OCI-LY1 (cell line): Measurements from ENCODE around the gene NFYA.

Experiments
- H2AFZ ChIP-seq: fragments of 200-600 bp; sonication (generic), shearing (Covaris generic); 2 replicates; pipeline ENCODE4 v1.6.0; 2014; ENCODE audit warnings: antibody characterized with exemption, mild to moderate bottlenecking, low read length
- H3F3A ChIP-seq: fragments of 200-600 bp; sonication (generic), shearing (Covaris generic); 2 replicates; pipeline ENCODE4 v1.6.0; 2014; ENCODE audit warnings: mild to moderate bottlenecking, antibody characterized with exemption, low read length, moderate library complexity; ENCODE audit not compliant: insufficient read depth
- H3K27ac ChIP-seq: fragments of 200-600 bp; sonication (generic); 2 replicates; pipeline ENCODE4 v1.5.1; 2014; ENCODE audit warnings: low read length, mixed run types, mild to moderate bottlenecking, low read depth; ENCODE audit not compliant: poor library complexity, severe bottlenecking
- H3K27me3 ChIP-seq: fragments of 200-600 bp; sonication (generic); 2 replicates; pipeline ENCODE4 v1.6.0; 2014; ENCODE audit warnings: antibody characterized with exemption, mild to moderate bottlenecking, low read length, moderate library complexity; ENCODE audit not compliant: insufficient read depth
- H3K36me3 ChIP-seq: fragments of 200-600 bp; sonication (generic); 2 replicates; pipeline ENCODE4 v1.6.1; 2014; ENCODE audit warnings: mild to moderate bottlenecking, antibody characterized with exemption, low read length, moderate library complexity, mixed read lengths; ENCODE audit not compliant: insufficient read depth
- H3K4me1 ChIP-seq: fragments of 200-600 bp; sonication (generic); 2 replicates; pipeline ENCODE4 v1.5.1; 2014; ENCODE audit warnings: mild to moderate bottlenecking, low read length, moderate library complexity; ENCODE audit not compliant: insufficient read depth, severe bottlenecking
- H3K4me2 ChIP-seq: fragments of 200-600 bp; sonication (generic), shearing (Covaris generic); 2 replicates; pipeline ENCODE4 v1.6.1; 2014; ENCODE audit warnings: low read length
- H3K4me3 ChIP-seq: fragments of 200-600 bp; sonication (generic); 2 replicates; pipeline ENCODE4 v1.5.1; 2014; ENCODE audit warnings: low read length, low read depth, mild to moderate bottlenecking, mixed read lengths; ENCODE audit not compliant: poor library complexity, severe bottlenecking
- H3K79me2 ChIP-seq: fragments of 200-600 bp; shearing (Covaris generic); 2 replicates; pipeline ENCODE4 v1.6.1; 2016; ENCODE audit warnings: mixed run types, low read length, mixed read lengths; ENCODE audit not compliant: insufficient read depth
- H3K9ac ChIP-seq: fragments of 200-600 bp; sonication (generic), shearing (Covaris generic); 2 replicates; pipeline ENCODE4 v1.6.1; 2014; ENCODE audit warnings: mild to moderate bottlenecking, low read length, mixed read lengths
- H3K9me2 ChIP-seq: fragments of 200-600 bp; sonication (generic), shearing (Covaris generic); 2 replicates; pipeline ENCODE4 v1.6.1; 2014; ENCODE audit warnings: low read depth, mild to moderate bottlenecking, low read length, mixed read lengths
- H3K9me3 ChIP-seq: fragments of 200-600 bp; shearing (Covaris generic); 2 replicates; pipeline ENCODE4 v1.6.1; 2014; ENCODE audit warnings: low read length, mixed read lengths
- H4K20me1 ChIP-seq: fragments of 200-600 bp; sonication (generic), shearing (Covaris generic); 2 replicates; pipeline ENCODE4 v1.6.0; 2016; ENCODE audit warnings: mild to moderate bottlenecking, low read length; ENCODE audit not compliant: insufficient read depth
- EZH2 ChIP-seq: fragments of 200-600 bp; sonication (generic), shearing (Covaris generic); IDR thresholded peaks from 2 replicates; pipeline ENCODE4 v1.8.0; 2017; ENCODE audit warnings: borderline replicate concordance, mixed run types, mild to moderate bottlenecking, antibody characterized with exemption, low read length, moderate library complexity, mixed read lengths
- TF ChIP-seq, protein P1 (sequence below): fragments of 200-600 bp; sonication (generic), shearing (Covaris generic); IDR thresholded peaks from 2 replicates; pipeline ENCODE4 v1.5.1; 2017; ENCODE audit warnings: mild to moderate bottlenecking, antibody characterized with exemption, low read length, moderate library complexity, mixed read lengths

NFYA gene

DNA sequence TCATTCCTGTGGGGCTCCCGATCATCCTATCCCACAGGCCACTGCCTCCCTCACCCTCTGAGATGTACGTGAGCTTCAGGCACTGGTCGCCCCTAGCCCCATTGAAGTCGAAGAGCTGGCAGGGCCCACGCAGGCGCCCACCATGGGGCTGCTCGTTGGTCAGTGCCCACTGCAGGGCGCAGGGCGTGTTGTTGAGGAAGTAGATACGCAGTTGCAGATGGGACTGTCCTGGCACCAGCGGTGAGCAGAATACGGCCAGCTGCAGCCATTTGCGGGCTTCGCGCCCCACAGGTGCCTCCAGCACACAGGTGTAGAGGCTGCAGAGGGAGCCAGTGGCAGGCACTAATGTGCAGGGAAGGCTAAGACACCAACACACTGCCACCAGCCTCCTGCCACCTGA lies 39.9 kb upstream of the NFYA start:
- Histone ChIP-seq H3K36me3 (no peaks in the 10 kb centered on the region), H3K9me2 (no peaks in the 10 kb centered on the region), H3F3A (no peaks in the 10 kb centered on the region), H3K9me3 (no peaks in the 10 kb centered on the region), H3K9ac (no peak overlapping the region), H2AFZ (no peak overlapping the region), H3K27ac (no peak overlapping the region), H3K4me3 (no peak overlapping the region), H3K4me2 (no peak overlapping the region), H3K4me1 (peaks cover 11% of the 10 kb centered on the region), H3K79me2 (no peaks in the 10 kb centered on the region), H3K27me3 (no peaks in the 10 kb centered on the region; the same call in 1 of the 2 replicates), H4K20me1 (no peaks in the 10 kb centered on the region)
- TF ChIP-seq, protein P1, sequence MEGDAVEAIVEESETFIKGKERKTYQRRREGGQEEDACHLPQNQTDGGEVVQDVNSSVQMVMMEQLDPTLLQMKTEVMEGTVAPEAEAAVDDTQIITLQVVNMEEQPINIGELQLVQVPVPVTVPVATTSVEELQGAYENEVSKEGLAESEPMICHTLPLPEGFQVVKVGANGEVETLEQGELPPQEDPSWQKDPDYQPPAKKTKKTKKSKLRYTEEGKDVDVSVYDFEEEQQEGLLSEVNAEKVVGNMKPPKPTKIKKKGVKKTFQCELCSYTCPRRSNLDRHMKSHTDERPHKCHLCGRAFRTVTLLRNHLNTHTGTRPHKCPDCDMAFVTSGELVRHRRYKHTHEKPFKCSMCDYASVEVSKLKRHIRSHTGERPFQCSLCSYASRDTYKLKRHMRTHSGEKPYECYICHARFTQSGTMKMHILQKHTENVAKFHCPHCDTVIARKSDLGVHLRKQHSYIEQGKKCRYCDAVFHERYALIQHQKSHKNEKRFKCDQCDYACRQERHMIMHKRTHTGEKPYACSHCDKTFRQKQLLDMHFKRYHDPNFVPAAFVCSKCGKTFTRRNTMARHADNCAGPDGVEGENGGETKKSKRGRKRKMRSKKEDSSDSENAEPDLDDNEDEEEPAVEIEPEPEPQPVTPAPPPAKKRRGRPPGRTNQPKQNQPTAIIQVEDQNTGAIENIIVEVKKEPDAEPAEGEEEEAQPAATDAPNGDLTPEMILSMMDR, result no peak
- no peak for TF ChIP-seq EZH2

DNA sequence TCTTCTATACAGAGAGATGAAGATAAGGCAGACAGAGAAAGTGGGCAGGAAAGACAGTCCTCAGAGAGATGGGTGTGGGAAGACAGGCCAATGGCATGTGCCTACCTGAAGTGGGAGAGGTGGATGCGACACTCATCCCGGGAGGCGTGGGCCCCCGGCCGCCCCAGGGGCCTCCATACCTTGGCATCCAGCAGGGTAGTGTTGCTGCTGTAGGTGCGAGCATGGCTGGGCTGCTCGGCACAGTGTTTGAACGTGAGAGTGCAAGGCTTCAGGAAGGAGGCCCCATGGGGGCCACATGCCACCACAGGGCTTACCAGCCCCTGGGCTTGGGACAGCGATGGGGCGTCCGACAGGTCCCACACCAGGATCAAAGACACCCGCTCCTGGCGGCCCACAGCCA lies 39.0 kb upstream of the NFYA start:
- Histone ChIP-seq H4K20me1 (no peaks in the 10 kb centered on the region), H3K36me3 (no peaks in the 10 kb centered on the region), H3K4me1 (peaks cover 2% of the 10 kb centered on the region), H3K9me2 (no peaks in the 10 kb centered on the region), H3K27ac (no peak overlapping the region), H3K9ac (no peak overlapping the region), H2AFZ (no peak overlapping the region), H3K79me2 (no peaks in the 10 kb centered on the region), H3K4me2 (no peak overlapping the region), H3K27me3 (no peaks in the 10 kb centered on the region; the same call in 1 of the 2 replicates), H3F3A (no peaks in the 10 kb centered on the region), H3K9me3 (no peaks in the 10 kb centered on the region), H3K4me3 (no peak overlapping the region)
- TF ChIP-seq, protein P1, result no peak
- no peak for TF ChIP-seq EZH2

DNA sequence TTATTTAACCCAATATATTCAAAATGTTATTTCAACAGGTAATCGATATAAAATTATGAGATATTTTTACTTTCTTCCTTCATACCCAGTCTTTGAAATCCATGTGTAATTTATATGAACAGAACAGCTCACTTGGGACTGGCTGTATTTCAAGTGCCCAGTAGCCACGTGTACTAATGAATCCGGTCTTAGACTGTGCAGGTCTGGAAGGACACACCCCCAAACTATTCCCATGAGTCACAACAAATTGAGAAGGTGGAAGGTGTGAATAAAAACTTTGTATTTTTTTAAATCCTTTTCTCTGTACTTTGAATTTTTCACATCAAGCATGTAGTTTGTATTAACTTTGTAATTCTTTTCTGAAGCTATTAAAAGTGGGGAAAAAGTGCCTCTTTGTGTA lies 36.6 kb upstream of the NFYA start:
- H2AFZ ChIP-seq, result no peak overlapping the region
- H3K4me2 ChIP-seq, result no peak overlapping the region
- no peaks in the 10 kb centered on the region for H3K9me3 ChIP-seq
- no peaks in the 10 kb centered on the region for H3K27me3 ChIP-seq
- H3F3A ChIP-seq, result no peaks in the 10 kb centered on the region
- H3K4me1 ChIP-seq, result no peaks in the 10 kb centered on the region
- H3K36me3 ChIP-seq, result no peaks in the 10 kb centered on the region
- H4K20me1 ChIP-seq, result no peaks in the 10 kb centered on the region
- H3K9ac ChIP-seq, result no peak overlapping the region
- no peaks in the 10 kb centered on the region for H3K79me2 ChIP-seq
- no peak for TF ChIP-seq EZH2
- TF ChIP-seq, protein P1, result no peak
- no peak overlapping the region for H3K27ac ChIP-seq
- H3K4me3 ChIP-seq, result no peak overlapping the region
- no peaks in the 10 kb centered on the region for H3K9me2 ChIP-seq
